HEK293 (cell line): Measurements from ENCODE around the gene RAB40C.

Experiments used
- BCL11A ChIP-seq: fragments of 450-650 bp; formaldehyde crosslinking; IDR thresholded peaks from 2 replicates; pipeline ENCODE4 v1.5.1; 2016; ENCODE audit warnings: low read depth, missing biosample characterization, missing genetic modification characterization
- GLIS1 ChIP-seq: fragments of 450-650 bp; formaldehyde crosslinking; IDR thresholded peaks from 2 replicates; pipeline ENCODE4 v1.5.1; 2016; ENCODE audit warnings: missing biosample characterization, missing genetic modification characterization
- HOXC10 ChIP-seq: sonication (generic); formaldehyde crosslinking; IDR thresholded peaks from 2 replicates; pipeline ENCODE4 v1.8.1; 2023; ENCODE audit warnings: mild to moderate bottlenecking, missing genetic modification reagents
- SETDB1 ChIP-seq: IDR thresholded peaks from one replicate; pipeline ENCODE4 v1.6.1; 2017; ENCODE audit warnings: mild to moderate bottlenecking, low read length, moderate library complexity, mixed read lengths; ENCODE audit not compliant: insufficient read length
- SP2 ChIP-seq: fragments of 450-650 bp; formaldehyde crosslinking; IDR thresholded peaks from 2 replicates; pipeline ENCODE4 v1.5.1; 2016; ENCODE audit warnings: missing biosample characterization, missing genetic modification characterization
- SP7 ChIP-seq: fragments of 450-650 bp; formaldehyde crosslinking; IDR thresholded peaks from 2 replicates; pipeline ENCODE4 v1.5.1; 2016; ENCODE audit warnings: missing biosample characterization, missing genetic modification characterization
- TCF7L2 ChIP-seq: IDR thresholded peaks from 2 replicates; pipeline ENCODE4 v1.6.1; 2011; ENCODE audit warnings: low read depth, mild to moderate bottlenecking, inconsistent platforms, low read length, moderate library complexity, borderline replicate concordance
- ZNF175 ChIP-seq: fragments of 450-650 bp; formaldehyde crosslinking; IDR thresholded peaks from 2 replicates; pipeline ENCODE4 v1.5.1; 2016; ENCODE audit warnings: missing biosample characterization, missing genetic modification characterization
- ZNF24 ChIP-seq: fragments of 450-650 bp; formaldehyde crosslinking; IDR thresholded peaks from 2 replicates; pipeline ENCODE4 v1.5.1; 2016; ENCODE audit warnings: missing biosample characterization, missing genetic modification characterization
- TF ChIP-seq, protein P1 (sequence below): fragments of 450-650 bp; formaldehyde crosslinking; IDR thresholded peaks from 2 replicates; pipeline ENCODE4 v1.5.1; 2016; ENCODE audit warnings: missing biosample characterization, missing genetic modification characterization
- TF ChIP-seq, protein P2 (sequence below): fragments of 450-650 bp; formaldehyde crosslinking; IDR thresholded peaks from 2 replicates; pipeline ENCODE4 v1.5.1; 2016; ENCODE audit warnings: missing biosample characterization, missing genetic modification characterization
- TF ChIP-seq, protein P3 (sequence below): fragments of 450-650 bp; formaldehyde crosslinking; IDR thresholded peaks from 2 replicates; pipeline ENCODE4 v1.5.1; 2016; ENCODE audit warnings: missing biosample characterization, missing genetic modification characterization, low read depth
- TF ChIP-seq, protein P4 (sequence below): fragments of 450-650 bp; formaldehyde crosslinking; IDR thresholded peaks from 2 replicates; pipeline ENCODE4 v1.5.1; 2016; ENCODE audit warnings: missing biosample characterization, missing genetic modification characterization
- TF ChIP-seq, protein P5 (sequence below): fragments of 450-650 bp; formaldehyde crosslinking; IDR thresholded peaks from 2 replicates; pipeline ENCODE4 v1.5.1; 2017; ENCODE audit warnings: missing biosample characterization, missing genetic modification characterization

DNA sequence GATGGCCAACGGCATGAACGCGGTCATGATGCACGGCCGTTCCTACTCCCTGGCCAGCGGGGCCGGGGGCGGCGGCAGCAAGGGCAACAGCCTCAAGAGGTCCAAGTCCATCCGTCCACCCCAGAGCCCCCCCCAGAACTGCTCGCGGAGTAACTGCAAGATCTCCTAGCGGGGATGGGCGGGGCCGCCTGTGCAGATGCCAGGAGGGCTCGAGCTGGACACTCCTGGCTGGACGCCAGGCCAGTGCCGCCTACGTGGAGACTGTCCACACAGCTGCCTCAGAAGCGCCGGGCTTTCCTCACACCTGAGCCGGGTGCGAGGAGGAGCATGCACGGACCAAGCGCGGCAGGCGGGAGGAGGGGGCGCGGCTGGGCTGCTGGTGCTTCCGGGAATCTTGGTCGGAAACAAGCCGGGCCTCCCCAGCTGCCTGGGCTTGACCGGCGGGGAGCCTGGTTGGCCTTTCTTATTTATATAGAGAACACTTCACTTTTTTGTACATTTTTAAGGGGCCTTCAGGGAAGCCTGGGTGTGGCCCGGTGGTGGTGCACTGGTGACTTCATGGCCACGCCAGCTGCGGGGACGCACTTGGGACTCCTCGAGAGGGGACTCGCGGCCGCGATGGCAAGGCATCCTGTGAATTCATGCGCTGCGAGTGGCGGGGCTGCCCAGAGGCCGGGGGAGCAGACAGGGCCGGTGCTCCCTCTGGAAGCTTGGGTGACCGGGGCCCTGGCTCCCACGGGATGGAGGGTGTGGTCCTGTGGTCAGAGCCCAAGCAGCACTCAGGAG is 37.8 kb downstream of the RAB40C start:
- TF ChIP-seq SP7 (tag by site-specific recombination): no peak
- TF ChIP-seq SP2 (tag by site-specific recombination): no peak
- TF ChIP-seq, protein P1, sequence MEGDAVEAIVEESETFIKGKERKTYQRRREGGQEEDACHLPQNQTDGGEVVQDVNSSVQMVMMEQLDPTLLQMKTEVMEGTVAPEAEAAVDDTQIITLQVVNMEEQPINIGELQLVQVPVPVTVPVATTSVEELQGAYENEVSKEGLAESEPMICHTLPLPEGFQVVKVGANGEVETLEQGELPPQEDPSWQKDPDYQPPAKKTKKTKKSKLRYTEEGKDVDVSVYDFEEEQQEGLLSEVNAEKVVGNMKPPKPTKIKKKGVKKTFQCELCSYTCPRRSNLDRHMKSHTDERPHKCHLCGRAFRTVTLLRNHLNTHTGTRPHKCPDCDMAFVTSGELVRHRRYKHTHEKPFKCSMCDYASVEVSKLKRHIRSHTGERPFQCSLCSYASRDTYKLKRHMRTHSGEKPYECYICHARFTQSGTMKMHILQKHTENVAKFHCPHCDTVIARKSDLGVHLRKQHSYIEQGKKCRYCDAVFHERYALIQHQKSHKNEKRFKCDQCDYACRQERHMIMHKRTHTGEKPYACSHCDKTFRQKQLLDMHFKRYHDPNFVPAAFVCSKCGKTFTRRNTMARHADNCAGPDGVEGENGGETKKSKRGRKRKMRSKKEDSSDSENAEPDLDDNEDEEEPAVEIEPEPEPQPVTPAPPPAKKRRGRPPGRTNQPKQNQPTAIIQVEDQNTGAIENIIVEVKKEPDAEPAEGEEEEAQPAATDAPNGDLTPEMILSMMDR: no peak
- TF ChIP-seq, protein P2, sequence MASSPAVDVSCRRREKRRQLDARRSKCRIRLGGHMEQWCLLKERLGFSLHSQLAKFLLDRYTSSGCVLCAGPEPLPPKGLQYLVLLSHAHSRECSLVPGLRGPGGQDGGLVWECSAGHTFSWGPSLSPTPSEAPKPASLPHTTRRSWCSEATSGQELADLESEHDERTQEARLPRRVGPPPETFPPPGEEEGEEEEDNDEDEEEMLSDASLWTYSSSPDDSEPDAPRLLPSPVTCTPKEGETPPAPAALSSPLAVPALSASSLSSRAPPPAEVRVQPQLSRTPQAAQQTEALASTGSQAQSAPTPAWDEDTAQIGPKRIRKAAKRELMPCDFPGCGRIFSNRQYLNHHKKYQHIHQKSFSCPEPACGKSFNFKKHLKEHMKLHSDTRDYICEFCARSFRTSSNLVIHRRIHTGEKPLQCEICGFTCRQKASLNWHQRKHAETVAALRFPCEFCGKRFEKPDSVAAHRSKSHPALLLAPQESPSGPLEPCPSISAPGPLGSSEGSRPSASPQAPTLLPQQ (tag by site-specific recombination): no peak
- TF ChIP-seq ZNF175 (tag by site-specific recombination): no peak
- no peak for TF ChIP-seq GLIS1
- no peak for TF ChIP-seq ZNF24 (tag by site-specific recombination)
- TF ChIP-seq, protein P3, sequence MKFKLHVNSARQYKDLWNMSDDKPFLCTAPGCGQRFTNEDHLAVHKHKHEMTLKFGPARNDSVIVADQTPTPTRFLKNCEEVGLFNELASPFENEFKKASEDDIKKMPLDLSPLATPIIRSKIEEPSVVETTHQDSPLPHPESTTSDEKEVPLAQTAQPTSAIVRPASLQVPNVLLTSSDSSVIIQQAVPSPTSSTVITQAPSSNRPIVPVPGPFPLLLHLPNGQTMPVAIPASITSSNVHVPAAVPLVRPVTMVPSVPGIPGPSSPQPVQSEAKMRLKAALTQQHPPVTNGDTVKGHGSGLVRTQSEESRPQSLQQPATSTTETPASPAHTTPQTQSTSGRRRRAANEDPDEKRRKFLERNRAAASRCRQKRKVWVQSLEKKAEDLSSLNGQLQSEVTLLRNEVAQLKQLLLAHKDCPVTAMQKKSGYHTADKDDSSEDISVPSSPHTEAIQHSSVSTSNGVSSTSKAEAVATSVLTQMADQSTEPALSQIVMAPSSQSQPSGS: no peak
- TF ChIP-seq SETDB1: no peak
- no peak for TF ChIP-seq TCF7L2
- TF ChIP-seq, protein P4, sequence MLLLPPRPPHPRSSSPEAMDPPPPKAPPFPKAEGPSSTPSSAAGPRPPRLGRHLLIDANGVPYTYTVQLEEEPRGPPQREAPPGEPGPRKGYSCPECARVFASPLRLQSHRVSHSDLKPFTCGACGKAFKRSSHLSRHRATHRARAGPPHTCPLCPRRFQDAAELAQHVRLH (tag by site-specific recombination): no peak
- TF ChIP-seq, protein P5, sequence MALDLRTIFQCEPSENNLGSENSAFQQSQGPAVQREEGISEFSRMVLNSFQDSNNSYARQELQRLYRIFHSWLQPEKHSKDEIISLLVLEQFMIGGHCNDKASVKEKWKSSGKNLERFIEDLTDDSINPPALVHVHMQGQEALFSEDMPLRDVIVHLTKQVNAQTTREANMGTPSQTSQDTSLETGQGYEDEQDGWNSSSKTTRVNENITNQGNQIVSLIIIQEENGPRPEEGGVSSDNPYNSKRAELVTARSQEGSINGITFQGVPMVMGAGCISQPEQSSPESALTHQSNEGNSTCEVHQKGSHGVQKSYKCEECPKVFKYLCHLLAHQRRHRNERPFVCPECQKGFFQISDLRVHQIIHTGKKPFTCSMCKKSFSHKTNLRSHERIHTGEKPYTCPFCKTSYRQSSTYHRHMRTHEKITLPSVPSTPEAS: no peak
- TF ChIP-seq HOXC10 (CRISPR knock-in tag): no peak
- no peak for TF ChIP-seq BCL11A
